Bone marrow (tissue), 2 donors: Measurements from ENCODE around the gene HIF3A.
"Not testable (repeated sequence)": the region's sequence is repeated elsewhere in the genome, so short reads cannot be mapped to it uniquely, and the experiment has no call there.

ENCODE experiments used
- DNase-seq, 2 donors: peaks; one replicate each; lab custom pipeline; 2025; lab: John Stamatoyannopoulos, UW

Gene HIF3A

DNA sequence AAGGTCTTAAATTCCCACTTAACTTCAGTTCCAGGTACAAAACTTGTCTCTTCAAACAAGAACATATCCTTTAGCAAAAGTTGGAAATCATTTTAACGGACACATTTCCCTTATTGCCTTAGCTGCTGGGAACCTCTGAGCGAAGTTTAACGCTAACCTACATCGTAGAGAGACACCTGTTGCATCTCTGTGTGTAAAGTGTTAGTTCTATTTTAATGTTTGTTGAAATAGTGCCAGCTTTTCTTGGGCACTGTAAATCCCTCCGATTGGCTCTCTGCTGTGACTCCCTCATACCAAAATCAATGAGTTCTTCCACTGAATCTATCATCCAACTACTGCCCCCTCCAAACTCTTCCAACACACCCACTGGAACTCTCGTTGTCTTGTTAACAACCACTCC lies 2.3 kb upstream of the HIF3A start:
- DNase-seq = no peak

DNA sequence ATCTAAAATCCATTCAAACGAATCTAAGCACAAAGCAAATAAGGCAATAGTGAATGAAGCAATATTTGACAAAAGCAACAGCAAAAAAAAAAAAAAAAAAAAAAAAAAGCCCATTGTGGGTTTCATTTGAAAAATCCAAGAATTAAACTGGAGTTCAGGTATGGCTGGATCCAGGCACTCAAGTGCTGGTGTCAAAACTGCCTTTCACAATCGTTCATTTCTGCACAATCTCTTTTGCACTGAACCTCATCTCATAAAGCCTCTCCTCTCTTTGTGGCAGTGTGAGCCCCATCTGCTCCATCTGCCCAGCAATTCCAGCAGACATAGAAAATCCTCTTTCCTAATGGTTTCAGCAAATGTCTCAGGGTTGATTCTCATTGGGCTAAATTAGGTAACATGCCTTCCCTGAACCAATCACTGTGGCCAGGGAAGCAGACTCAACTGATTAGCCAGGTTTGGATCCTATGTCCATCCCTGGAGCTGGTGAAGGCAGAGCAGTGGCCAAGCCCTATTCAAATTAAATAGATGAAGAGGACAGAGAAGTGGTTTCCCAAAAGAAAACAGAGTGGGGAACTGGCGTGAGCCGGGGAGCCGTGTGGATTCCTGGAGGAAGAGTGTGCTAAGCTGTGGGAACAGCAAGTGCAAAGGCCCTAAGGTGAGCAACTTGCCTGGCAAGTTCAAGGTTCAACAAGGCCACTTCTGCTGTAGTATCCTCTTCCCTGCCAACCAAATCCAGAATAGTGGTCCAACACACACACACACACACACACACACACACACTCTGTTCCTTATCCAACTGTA lies 1.2 kb upstream of the HIF3A start:
- DNase-seq = no peak

DNA sequence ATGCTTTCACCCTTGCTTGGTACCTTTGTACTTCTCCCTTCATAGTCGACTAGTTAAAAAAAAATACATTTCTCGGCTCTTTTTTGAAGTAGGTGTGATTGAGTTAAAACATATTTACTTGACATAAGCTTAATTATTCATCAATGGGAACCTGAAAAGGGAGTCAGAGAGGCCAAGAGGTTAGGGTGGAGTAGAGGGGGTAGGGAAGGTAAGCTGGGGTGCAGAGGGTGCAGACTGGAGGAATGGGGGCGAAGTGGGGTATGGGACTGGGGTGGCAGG lies 701 bp upstream of the HIF3A start:
- DNase-seq = no peak

DNA sequence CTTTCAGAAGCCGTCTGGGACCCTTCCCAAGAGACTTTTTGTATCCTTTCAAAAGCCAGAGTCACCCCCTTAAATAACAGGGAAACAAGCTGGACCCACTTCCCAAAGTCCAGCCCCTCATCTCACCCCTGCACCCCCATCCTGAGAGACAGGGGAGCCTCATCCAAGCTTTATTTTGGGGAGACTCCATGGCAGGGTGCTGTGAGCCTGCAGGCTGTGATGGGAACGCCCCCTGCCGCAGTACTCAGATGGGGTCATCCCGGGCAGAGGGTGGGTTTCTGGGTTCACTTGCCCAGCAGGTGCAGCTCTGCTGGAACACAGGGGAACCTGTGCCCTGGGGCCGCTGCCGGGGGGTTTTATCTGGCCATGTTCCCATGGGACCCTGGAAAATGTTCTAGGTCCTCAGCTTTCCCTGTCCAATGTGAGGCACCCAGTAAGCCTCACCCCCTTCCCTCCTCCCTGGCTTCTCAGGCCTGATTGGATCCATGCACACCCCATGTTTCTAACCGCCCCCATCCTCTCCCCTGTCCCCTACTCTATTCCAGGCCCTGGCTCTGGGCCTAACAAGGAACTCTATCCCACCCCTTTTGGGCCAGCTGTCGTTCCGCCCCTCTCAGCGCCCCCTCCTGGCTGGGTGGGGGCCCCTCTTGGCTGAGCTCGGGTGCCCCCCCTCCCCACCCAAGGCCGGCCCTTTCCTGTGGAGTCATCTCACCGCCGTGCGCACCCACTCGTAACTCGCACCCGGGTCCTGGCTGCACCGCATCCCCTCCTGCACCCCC lies 1.0 kb downstream of the HIF3A start:
- DNase-seq = no peak

DNA sequence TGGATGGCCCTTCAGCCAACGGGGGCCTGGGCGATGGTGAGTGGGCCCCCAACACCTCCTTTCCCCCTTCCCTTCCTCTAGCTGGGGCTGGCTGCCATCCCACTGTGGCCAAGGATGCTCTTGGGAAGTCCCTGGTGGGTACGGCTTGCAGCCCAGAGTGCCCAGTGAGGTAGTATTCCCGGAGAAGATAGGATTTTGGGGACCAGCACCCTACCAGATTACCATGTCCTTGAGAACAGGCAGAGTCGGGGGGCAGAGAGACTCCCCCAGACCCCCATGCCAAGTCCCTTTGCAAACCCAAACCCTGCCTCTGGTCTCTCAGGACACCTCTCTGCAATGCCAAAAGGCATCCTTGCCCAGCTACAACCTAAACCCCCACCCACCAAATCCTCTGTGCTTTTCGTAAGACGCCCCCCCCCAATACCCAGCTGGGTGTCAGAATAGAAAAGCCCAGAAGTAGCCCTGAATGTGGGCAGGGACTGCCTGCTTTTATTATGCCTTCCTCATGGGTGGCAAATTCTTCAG lies 1.7 kb downstream of the HIF3A start:
- DNase-seq = no peak

DNA sequence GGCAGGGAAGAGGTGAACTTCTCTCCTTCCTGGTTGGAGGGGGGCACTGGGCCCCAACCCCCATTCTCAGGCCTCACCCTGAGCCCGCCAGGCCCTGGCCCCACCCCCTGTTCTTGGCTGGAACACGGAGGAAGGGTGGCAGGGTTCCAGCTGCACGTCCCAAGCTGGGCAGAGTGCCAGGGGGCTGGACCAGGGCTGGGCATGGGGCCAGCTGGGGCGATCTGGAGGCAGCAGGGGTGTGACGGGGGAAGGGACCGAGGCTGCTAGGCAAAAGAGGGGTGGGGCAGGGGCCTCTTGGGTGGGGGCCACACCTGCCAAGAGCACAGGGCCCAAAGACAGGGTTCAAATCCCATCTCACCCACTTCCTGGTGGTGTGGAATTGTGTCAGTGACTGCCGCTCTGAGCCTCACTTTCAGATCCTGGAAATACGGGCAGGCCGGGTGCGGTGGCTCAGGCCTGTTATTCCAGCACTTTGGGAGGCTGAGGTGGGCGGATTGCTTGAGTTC lies 2.2 kb downstream of the HIF3A start:
- no peak for DNase-seq

DNA sequence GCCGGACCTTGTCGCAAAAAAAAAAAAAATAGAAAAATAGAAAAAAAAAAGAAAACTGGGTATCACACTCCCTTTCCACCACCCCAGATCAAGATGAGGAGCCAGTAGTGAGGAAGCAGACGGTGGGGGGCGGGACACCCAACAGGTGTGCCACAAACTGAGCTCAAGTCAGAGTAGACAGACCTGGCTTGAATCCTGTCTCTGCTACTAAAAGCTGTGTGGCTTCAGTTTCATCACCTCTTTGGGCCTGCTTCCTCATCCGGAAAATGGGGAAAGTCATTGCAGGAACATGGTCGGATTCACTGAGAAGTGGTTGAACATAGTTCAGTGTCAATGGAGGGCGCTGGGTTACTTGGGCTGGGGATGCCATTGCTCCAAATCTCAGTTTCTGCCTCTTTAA lies 2.9 kb downstream of the HIF3A start:
- no peak for DNase-seq

DNA sequence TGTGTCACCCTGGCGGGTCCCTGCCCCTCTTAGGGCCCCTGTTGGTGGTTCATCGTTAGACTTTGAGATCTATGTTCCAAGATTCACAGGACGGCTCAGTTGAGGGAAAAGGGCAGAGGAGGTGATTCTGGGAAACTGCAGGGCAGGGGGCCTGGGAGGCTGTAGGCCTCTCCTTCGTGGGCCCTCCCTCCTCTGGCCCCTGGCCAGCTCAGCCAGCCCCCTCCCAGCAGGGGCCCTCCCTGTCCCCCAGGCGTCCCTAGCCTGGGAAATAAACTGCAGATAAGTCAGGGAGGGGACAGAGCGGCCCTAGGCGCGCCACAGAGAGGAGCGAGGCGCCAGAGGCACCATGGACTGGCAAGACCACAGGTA lies 6.5 kb downstream of the HIF3A start:
- DNase-seq = no peak

DNA sequence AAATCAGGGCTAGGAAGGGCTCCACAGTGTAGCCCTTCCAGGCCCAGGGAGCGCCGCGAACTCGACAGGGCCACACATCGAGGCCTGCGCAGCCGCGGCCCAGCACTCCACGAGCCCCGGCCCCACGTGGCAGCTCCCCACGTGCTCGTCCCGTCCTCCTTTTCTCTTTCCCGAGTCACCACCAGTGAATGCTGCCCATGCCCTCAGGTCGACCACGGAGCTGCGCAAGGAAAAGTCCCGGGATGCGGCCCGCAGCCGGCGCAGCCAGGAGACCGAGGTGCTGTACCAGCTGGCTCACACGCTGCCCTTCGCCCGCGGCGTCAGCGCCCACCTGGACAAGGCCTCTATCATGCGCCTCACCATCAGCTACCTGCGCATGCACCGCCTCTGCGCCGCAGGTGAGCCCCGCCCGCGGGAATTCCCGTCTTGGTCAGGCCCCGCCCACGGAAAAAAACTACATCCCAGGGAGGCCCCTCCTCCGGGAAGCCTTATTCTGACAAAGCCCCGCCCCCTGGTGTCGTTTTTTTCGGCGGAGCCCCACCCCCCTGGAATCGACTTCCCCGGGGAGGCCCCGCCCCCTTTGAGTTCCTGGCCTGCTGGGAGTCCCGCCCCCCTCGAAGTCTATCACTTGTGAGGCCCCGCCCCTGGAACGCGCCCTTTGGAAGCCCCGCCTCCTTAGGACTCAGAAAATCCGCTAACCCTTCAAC lies 7.0 kb downstream of the HIF3A start:
- DNase-seq = no peak

DNA sequence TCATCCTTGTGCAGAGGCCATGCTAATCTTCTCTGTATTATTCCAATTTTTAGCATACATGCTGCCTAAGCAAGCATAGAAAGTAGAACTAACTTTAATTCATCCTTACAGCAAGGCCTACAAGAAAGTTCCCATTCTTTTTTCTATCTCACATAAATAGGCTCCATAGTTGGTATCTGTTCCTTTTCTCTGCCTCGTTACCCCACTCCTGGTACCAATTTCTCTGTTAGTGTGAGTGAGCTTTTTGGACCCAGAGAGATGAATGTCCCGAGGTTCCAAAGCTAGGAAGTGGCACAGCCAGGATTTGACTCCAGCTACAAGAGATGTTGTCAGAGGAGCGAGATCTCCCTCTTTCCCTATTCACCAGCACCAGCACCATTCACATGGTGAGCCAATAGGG lies 9.7 kb downstream of the HIF3A start:
- no peak for DNase-seq

DNA sequence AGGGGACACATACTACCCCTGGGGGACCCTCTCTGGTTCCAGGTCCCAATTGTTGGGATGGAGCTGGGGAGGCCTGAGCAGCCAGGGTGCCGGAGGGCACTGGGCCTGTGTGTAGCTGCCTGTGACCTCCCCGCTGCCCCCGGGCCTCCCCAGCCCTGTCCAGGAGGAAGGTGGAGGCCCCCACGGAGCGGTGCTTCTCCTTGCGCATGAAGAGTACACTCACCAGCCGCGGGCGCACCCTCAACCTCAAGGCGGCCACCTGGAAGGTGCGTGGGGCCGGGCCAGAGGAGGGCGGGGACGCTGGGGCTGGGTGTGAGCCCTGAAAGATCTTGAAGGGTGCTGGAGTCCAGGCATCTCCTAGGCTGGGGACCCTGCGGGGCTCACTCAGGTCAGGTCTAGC lies 11.7 kb downstream of the HIF3A start:
- no peak for DNase-seq

DNA sequence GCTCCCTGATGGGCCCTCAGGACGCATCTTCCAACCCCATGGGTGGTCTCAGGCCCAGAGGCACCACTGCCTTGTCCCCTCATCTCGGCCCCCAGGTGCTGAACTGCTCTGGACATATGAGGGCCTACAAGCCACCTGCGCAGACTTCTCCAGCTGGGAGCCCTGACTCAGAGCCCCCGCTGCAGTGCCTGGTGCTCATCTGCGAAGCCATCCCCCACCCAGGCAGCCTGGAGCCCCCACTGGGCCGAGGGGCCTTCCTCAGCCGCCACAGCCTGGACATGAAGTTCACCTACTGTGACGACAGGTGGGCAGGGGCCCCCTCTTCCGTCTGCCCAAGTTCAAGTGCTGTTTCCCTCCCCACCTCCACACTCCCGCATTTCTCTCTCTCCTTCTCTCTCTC lies 12.2 kb downstream of the HIF3A start:
- DNase-seq = no peak

DNA sequence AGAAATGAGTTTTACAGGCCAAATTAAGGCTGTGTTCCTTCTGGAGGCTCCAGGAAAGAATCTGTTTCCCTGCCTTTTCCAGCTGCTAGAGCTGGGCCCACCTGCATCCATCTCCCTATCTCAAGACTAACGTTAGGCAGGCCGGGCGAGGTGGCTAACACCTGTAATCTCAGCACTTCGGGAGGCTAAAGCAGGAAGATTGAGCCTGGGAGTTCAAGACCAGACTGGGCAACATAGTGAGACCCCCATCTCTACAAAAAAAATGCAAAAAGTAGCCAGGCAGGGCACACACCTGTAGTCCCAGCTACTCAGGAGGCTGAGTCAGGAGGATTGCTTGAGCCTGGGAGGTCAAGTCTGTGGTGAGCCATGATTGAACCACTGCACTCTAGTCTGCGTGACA lies 14.6 kb downstream of the HIF3A start:
- DNase-seq = no peak

DNA sequence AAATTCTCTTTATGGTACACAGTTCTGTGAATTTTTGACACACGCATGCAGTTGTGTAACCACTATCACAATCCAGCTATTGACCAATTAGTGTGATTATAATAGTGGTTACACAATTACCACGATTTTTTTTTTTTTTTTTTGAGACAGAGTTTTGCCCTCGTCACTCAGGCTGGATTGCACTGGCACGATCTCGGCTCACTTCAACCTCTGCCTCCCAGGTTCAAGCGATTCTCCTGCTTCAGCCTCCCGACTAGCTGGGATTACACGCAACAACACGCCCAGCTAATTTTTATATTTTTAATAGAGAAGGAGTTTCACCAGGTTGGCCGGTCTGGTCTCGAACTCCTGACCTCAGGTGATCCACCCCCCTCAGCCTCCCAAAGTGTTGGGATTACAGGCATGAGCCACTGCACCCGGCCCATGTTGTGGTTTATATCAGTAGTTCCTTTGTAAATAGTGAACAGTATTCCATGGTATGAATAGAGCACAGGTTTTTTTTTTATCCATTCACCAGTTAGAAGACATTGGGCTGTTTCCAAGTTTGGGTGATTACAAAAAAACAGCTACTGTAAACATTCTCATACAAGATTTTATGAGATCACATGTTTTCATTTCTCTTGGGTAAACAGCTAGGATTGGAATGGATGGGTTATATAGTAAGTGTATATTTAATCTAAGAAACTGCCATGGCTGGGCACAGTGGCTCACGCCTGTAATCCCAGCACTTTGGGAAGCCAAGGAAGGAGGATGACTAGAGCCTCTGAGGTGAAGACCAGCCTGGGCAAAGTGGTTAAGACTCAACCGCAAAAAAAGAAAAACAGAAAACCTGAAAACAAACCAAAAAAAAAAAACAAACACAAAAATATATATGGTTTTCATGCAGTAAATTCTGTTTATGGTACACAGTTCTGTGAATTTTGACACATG lies 17.0 kb downstream of the HIF3A start:
- not testable (repeated sequence) for DNase-seq

DNA sequence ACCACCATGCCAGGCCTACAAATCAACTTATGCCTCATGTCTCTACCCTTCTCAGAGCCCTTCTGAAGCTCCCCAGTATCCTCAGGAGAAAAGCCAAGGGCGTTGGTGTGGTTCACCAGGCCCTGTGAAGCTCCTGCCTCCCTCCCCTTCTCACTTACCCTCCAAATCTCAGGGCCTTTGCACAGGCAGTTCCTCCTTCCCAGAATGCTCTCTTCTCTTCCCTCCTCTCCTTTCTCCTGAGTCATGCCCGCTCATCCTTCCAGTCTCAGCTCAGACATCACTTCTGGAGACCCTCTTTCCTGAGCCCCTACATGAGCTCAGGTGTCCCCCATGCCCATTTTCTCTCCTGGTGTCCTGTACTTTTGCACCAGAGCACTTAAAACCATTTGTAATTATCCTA lies 20.5 kb downstream of the HIF3A start:
- no peak for DNase-seq

DNA sequence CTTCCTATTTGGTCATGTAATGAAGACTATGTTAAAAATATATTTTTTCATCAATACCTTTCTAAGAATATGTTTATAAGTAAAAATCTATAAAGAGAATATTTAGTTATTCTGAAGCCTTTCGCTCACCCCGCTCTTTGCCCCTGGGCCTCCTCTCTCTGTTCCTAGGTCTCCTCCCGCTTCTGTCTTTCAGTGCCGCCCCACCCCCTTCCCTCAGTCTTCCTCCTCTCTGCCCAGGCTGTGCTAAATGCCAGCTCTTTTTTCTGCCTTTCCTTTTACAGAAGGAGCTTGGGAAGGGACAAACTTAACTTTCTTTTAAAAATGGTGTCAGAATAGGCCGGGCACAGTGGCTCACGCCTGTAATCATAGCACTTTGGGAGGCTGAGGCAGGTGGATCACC lies 22.8 kb downstream of the HIF3A start:
- no peak for DNase-seq

DNA sequence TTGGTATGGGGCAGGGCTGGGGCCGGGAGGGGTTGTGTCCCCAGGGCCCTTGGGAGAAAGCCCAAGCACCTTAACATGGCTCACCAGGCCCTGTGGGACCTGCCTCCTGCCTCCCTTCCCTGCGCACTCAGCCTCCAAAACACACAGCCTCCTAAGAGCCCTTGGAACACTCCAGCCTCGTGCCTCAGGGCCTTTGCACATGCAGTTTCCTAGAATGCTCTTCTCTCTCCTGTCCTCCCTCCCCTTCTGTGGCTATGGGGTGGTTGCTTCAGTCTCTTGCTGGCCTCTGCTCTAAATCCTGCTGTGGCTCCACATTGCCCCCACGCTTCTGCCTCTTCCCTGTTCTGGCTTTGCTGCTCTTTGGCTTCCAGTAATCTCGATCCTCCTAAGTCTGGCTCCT lies 23.7 kb downstream of the HIF3A start:
- DNase-seq = no peak

DNA sequence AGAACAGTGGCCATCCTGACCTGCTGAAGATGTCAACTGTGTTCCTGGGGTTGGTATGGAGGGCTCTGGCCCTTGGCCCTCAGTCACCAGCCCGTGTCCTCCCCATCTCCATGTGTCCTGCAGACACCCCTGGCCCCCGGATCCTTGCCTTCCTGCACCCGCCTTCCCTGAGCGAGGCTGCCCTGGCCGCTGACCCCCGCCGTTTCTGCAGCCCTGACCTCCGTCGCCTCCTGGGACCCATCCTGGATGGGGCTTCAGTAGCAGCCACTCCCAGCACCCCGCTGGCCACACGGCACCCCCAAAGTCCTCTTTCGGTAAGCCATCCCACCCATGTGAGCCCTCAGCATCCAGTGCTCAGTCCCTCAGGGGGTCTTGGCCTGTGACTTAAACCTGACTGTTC lies 24.8 kb downstream of the HIF3A start:
- no peak for DNase-seq

DNA sequence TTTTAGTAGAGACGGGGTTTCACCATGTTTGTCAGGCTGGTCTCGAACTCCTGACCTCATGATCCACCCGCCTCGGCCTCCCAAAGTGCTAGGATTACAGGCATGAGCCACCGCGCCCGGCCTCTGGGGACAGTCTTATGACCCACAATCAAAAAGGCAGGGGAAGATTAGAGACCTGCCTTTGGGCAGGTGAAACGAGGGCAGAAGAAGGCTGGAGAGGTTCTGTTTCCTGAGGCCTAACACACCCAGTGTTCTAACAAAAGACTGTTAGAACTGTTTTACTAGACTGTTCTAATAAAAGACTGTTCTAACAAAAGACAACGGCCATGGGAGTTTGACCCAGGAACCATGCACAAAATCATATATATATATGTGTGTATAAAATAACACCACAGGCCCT lies 26.4 kb downstream of the HIF3A start:
- DNase-seq = not testable (repeated sequence)

DNA sequence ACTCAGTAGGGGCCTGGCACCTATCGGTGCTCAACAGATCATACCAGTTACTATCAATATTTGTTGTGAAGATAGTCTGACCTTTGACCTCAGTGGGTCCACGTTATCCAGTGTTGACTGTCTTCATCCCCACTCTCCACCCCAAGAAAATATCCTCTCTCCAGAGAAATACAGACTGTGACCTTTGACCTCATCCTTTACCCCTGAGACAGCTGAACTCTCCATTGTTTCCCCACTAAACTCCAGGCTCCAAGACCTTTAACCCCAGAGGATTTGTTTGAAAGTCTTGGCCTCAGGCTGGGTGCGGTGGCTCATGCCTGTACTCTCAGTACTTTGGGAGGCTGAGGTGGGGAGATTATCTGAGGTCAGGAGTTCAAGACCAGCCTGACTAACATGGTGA lies 27.4 kb downstream of the HIF3A start:
- no peak for DNase-seq

DNA sequence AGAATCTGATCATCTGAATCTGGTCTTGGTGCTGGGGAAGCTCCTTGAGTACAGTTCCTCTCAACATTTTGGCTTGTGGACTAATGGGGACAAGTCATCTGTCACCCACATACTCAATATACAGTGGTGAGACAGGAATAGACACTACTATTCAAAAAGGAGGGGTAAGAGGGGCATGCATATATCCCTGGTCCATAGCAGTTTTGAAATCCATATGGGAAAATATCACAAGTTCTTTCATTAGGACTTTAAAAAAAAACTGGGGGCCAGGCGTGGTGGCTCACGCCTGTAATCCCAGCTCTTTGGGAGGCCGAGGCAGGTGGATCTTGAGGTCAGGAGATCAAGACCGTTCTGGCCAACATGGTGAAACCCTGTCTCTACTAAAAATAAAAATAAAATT lies 29.8 kb downstream of the HIF3A start:
- no peak for DNase-seq

DNA sequence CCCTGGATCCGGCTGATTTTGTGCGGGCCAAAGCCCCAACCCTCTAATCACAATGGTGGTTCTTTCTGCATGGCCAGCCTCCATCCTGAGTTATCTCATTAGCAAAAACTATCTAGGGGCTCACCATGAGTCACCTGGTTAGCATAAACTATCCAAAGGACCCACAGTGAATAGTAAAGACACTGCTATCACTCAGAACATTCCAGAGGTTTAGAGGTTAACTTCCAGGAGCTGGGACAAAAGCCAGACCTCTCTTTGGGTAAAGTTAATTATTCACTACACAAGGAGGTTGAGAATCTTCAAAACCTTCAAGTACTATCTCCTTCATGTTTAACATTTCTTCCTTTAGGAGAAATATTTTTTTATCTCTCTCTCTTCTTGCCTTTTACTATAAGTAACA lies 31.2 kb downstream of the HIF3A start:
- DNase-seq = no peak
